CD4-positive, alpha-beta memory T cell (primary cell): ENCODE results near the gene SLC12A4. TPM values are rescaled to one million over a fixed set of nuclear protein-coding genes. Genes with fewer than 3 reads are reported as not detected.
"Not testable (repeated sequence)": the region's sequence is repeated elsewhere in the genome, so short reads cannot be mapped to it uniquely, and the experiment has no call there.

Experiments
- CTCF ChIA-PET: fragments of 350-600 bp; sonication (Branson Sonifier 250); formaldehyde crosslinking; loops from one replicate; lab custom pipeline; 2021; ENCODE audit warnings: inconsistent platforms; ENCODE audit not compliant: partially characterized antibody; lab: Charles Lee
- POLR2A ChIA-PET: fragments of 350-600 bp; sonication (Branson Sonifier 250); formaldehyde crosslinking; loops from one replicate; lab custom pipeline; 2021; ENCODE audit not compliant: partially characterized antibody; lab: Charles Lee
- DNase-seq, 5 donors: peaks; one replicate each; pipeline versions ENCODE4 v3.0.0 to v3.0.0-alpha.2; 2020 to 2022; ENCODE audit warnings: mixed read lengths in 1 of 5
- H3K27ac ChIP-seq: one replicate; pipeline ENCODE4 v1.7.0; 2013; ENCODE audit warnings: low read depth, low read length
- H3K27me3 ChIP-seq: 2 replicates; pipeline ENCODE4 v1.7.0; 2013; ENCODE audit warnings: mild to moderate bottlenecking, low read length, moderate library complexity; ENCODE audit not compliant: insufficient read depth
- H3K36me3 ChIP-seq: 2 replicates; pipeline ENCODE4 v1.7.0; 2013; ENCODE audit warnings: mild to moderate bottlenecking, low read length, moderate library complexity; ENCODE audit not compliant: insufficient read depth
- H3K4me1 ChIP-seq: 2 replicates; pipeline ENCODE4 v1.7.0; 2013; ENCODE audit warnings: mild to moderate bottlenecking, low read length, moderate library complexity; ENCODE audit not compliant: insufficient read depth
- H3K4me3 ChIP-seq, 2 donors: one replicate each; pipeline ENCODE4 v1.7.0; 2013; ENCODE audit warnings: low read length in 2 of 2, mild to moderate bottlenecking in 1 of 2
- H3K9me3 ChIP-seq, 2 donors: one replicate each; pipeline ENCODE4 v1.7.0; 2013; ENCODE audit warnings: low read length in 2 of 2, control low read depth in 1 of 2; ENCODE audit not compliant: control insufficient read depth in 1 of 2
- H3K27ac Mint-ChIP-seq, 7 donors: one replicate each; pipeline ENCODE4 v1.8.0; 2020 to 2021; ENCODE audit warnings: mixed read lengths in 7 of 7, mild to moderate bottlenecking in 6 of 7, inconsistent platforms in 3 of 7, moderate library complexity in 3 of 7
- H3K27me3 Mint-ChIP-seq, 2 donors: one replicate each; pipeline ENCODE4 v1.8.0; 2020 to 2021; ENCODE audit warnings: mixed read lengths in 2 of 2
- H3K36me3 Mint-ChIP-seq, 2 donors: one replicate each; pipeline ENCODE4 v1.8.0; 2020 to 2021; ENCODE audit warnings: mixed read lengths in 2 of 2, inconsistent platforms in 1 of 2, mild to moderate bottlenecking in 1 of 2
- H3K4me1 Mint-ChIP-seq, 4 donors: one replicate each; pipeline ENCODE4 v1.8.0; 2020 to 2021; ENCODE audit warnings: mixed read lengths in 4 of 4, mild to moderate bottlenecking in 1 of 4
- H3K4me3 Mint-ChIP-seq, 8 donors: one replicate each; pipeline ENCODE4 v1.8.0; 2020 to 2021; ENCODE audit warnings: mixed read lengths in 8 of 8, mild to moderate bottlenecking in 7 of 8, moderate library complexity in 6 of 8, inconsistent platforms in 3 of 8
- H3K9me3 Mint-ChIP-seq, 8 donors: one replicate each; pipeline ENCODE4 v1.8.0; 2020 to 2021; ENCODE audit warnings: mixed read lengths in 8 of 8, mild to moderate bottlenecking in 5 of 8, inconsistent platforms in 3 of 8, moderate library complexity in 1 of 8
- intact Hi-C: fragments of 100-400 bp; cut with micrococcal nuclease; formaldehyde crosslinking; loops from one replicate; pipeline ENCODE4 v1.15.1; 2023
- polyA plus RNA-seq, 2 donors: library from polyadenylated mRNA; unstranded; fragments of 300-500 nt; fragmentation: Illumina TruSeq; gene quantifications; one replicate each; pipeline ENCODE4 v1.2.3, GENCODE V29; 2021
- total RNA-seq, 2 experiments: library from RNA; stranded (reverse); gene quantifications; one replicate each; pipeline ENCODE4 v1.2.3, GENCODE V29; 2021

The SLC12A4 gene
- total and polyA plus RNA-seq, 4 experiments from 2014 or later: 4.0 to 33.5 (median 19.1) TPM

- peaks cover 36 to 81% (median 60%) of the 10 kb centered on the region in 4 donors for H3K4me1 Mint-ChIP-seq
- Histone ChIP-seq H3K4me3 (no peak overlapping the region), H3K9me3 (no peaks in the 10 kb centered on the region), H3K4me1 (peaks cover 77% of the 10 kb centered on the region), H3K36me3 (no peaks in the 10 kb centered on the region), H3K27me3 (no peaks in the 10 kb centered on the region), H3K27ac (no peak overlapping the region)
- no peaks in the 10 kb centered on the region for H3K9me3 Mint-ChIP-seq
- intact Hi-C loops: no loop called here
- CTCF ChIA-PET: interaction anchor here (0.6 to 4.2 kb wide), 5 partner anchors 8 to 44 kb away, joined by 3 to 39 read pairs (median 3); no protein-coding TSS in a partner anchor
- POLR2A ChIA-PET: interaction anchor here (3.7 to 6.2 kb wide), 2 partner anchors 10 to 27 kb away, joined by 26 to 95 read pairs; partner anchors contain the start of genes DDX28 and DUS2
- H3K27ac Mint-ChIP-seq: peak overlapping the region in 4 of 7 donors; percentile 59 to 88 (median 70)
- H3K27me3 Mint-ChIP-seq: no peaks in the 10 kb centered on the region
- peaks cover 0 to 4% of the 10 kb centered on the region in 2 donors for H3K36me3 Mint-ChIP-seq
- peak overlapping the region in 2 of 8 donors; percentile 35 to 43 for H3K4me3 Mint-ChIP-seq
- no peak for DNase-seq
Observed at GRCh38 chr16:67996666-67997065, 28.2 kb upstream of the SLC12A4 start.

- Histone ChIP-seq H3K27ac (no peak overlapping the region), H3K9me3 (no peaks in the 10 kb centered on the region), H3K4me1 (peaks cover 65% of the 10 kb centered on the region), H3K4me3 (no peak overlapping the region), H3K36me3 (no peaks in the 10 kb centered on the region), H3K27me3 (no peaks in the 10 kb centered on the region)
- Mint-ChIP-seq H3K27ac (peak overlapping the region in 6 of 7 donors; percentile 66 to 92 (median 89)), H3K4me1 (peaks cover 32 to 71% (median 53%) of the 10 kb centered on the region in 4 donors), H3K4me3 (peak overlapping the region; percentile 18 to 78 (median 58)), H3K9me3 (no peaks in the 10 kb centered on the region), H3K36me3 (peaks cover 0 to 8% of the 10 kb centered on the region in 2 donors), H3K27me3 (no peaks in the 10 kb centered on the region)
- peak in 1 of 5 donors; percentile 51 for DNase-seq
- POLR2A ChIA-PET: interaction anchor here (2.6 to 6.2 kb wide), 2 partner anchors 10 to 28 kb away, joined by 35 to 95 read pairs; partner anchors contain the start of genes DDX28 and DUS2
- CTCF ChIA-PET: interaction anchor here (1.1 to 2.9 kb wide), 4 partner anchors 10 to 89 kb away, joined by 3 to 45 read pairs (median 28); partner anchors contain the start of gene NFATC3
- intact Hi-C loops: no loop called here
Observed at GRCh38 chr16:67995423-67995822, 27.0 kb upstream of the SLC12A4 start.

GRCh38 chr16:67994040-67994408, 25.6 kb upstream of the SLC12A4 start:
- intact Hi-C loops, H3K36me3 ChIP-seq, H3K27me3 Mint-ChIP-seq, H3K9me3 ChIP-seq, H3K27me3 ChIP-seq, H3K9me3 Mint-ChIP-seq, DNase-seq: not testable (repeated sequence)
- Histone ChIP-seq H3K4me1 (peaks cover 51% of the 10 kb centered on the region), H3K27ac (peak overlapping the region; percentile 73), H3K4me3 (peak overlapping the region in 1 of 2 donors; percentile 70)
- peaks cover 0 to 11% of the 10 kb centered on the region in 2 donors for H3K36me3 Mint-ChIP-seq
- ChIA-PET POLR2A (interaction anchor here (0.7 to 3.3 kb wide), 8 partner anchors 8 to 91 kb away, joined by 3 to 35 read pairs (median 4); partner anchors contain the start of genes DDX28, DUS2 and NFATC3), CTCF (interaction anchor here (0.6 to 2.9 kb wide), 18 partner anchors 10 to 473 kb away, joined by 3 to 45 read pairs (median 5); partner anchors contain the start of genes DDX28, DUS2 and NFATC3)
- H3K27ac Mint-ChIP-seq: peak overlapping the region; percentile 95 to 98 (median 96)
- peak overlapping the region; percentile 85 to 92 (median 88) for H3K4me3 Mint-ChIP-seq
- H3K4me1 Mint-ChIP-seq: peaks cover 20 to 58% (median 41%) of the 10 kb centered on the region in 4 donors

- no peaks in the 10 kb centered on the region for H3K27me3 Mint-ChIP-seq
- H3K9me3 Mint-ChIP-seq: no peaks in the 10 kb centered on the region
- Histone ChIP-seq H3K9me3 (no peaks in the 10 kb centered on the region), H3K27me3 (no peaks in the 10 kb centered on the region), H3K4me3 (peak overlapping the region; percentile 17 to 70), H3K36me3 (no peaks in the 10 kb centered on the region), H3K27ac (peak overlapping the region; percentile 73), H3K4me1 (peaks cover 45% of the 10 kb centered on the region)
- CTCF ChIA-PET: interaction anchor here (0.6 to 2.9 kb wide), 19 partner anchors 9 to 472 kb away, joined by 3 to 45 read pairs (median 5); partner anchors contain the start of genes DDX28, DUS2 and NFATC3
- H3K4me3 Mint-ChIP-seq: peak overlapping the region; percentile 85 to 92 (median 88)
- DNase-seq: peak; percentile 81 to 83 (median 81)
- POLR2A ChIA-PET: interaction anchor here (0.7 to 3.3 kb wide), 9 partner anchors 9 to 92 kb away, joined by 3 to 35 read pairs (median 4); partner anchors contain the start of genes DDX28, DUS2 and NFATC3
- peak overlapping the region; percentile 95 to 98 (median 96) for H3K27ac Mint-ChIP-seq
- H3K4me1 Mint-ChIP-seq: peaks cover 16 to 53% (median 35%) of the 10 kb centered on the region in 4 donors
- intact Hi-C loops: loop anchor here (1.0 to 2.0 kb wide), 7 partner anchors 13 to 236 kb away; partner anchors contain the start of genes DDX28, DUS2 and PSMB10
- H3K36me3 Mint-ChIP-seq: peaks cover 0 to 11% of the 10 kb centered on the region in 2 donors
Observed at GRCh38 chr16:67993207-67994039, 25.0 kb upstream of the SLC12A4 start.

- ChIA-PET POLR2A (interaction anchor here (0.8 to 3.3 kb wide), 9 partner anchors 11 to 93 kb away, joined by 3 to 20 read pairs (median 4); partner anchors contain the start of genes DDX28, DUS2, NFATC3 and PSMB10), CTCF (interaction anchor here (0.7 to 4.8 kb wide), 9 partner anchors 10 to 47 kb away, joined by 3 to 54 read pairs (median 6); partner anchors contain the start of gene DUS2)
- DNase-seq: no peak
- Mint-ChIP-seq H3K4me3 (peak overlapping the region in 5 of 8 donors; percentile 6 to 89 (median 55)), H3K4me1 (peaks cover 16 to 51% (median 33%) of the 10 kb centered on the region in 4 donors), H3K36me3 (peaks cover 0 to 11% of the 10 kb centered on the region in 2 donors), H3K27me3 (no peaks in the 10 kb centered on the region), H3K27ac (peak overlapping the region in 6 of 7 donors; percentile 43 to 96 (median 86)), H3K9me3 (no peaks in the 10 kb centered on the region)
- peak overlapping the region; percentile 73 for H3K27ac ChIP-seq
- H3K4me1 ChIP-seq: peaks cover 40% of the 10 kb centered on the region
- no peaks in the 10 kb centered on the region for H3K36me3 ChIP-seq
- H3K27me3 ChIP-seq: no peaks in the 10 kb centered on the region
- H3K9me3 ChIP-seq: no peaks in the 10 kb centered on the region
- intact Hi-C loops: loop anchor here (1.0 to 2.0 kb wide), 7 partner anchors 14 to 237 kb away; partner anchors contain the start of genes DDX28, DUS2 and PSMB10
- H3K4me3 ChIP-seq: peak overlapping the region in 1 of 2 donors; percentile 70
Observed at GRCh38 chr16:67992661-67993206, 24.3 kb upstream of the SLC12A4 start.

GRCh38 chr16:67990018-67990386, 21.6 kb upstream of the SLC12A4 start:
- intact Hi-C loops: no loop called here
- Mint-ChIP-seq H3K4me3 (no peak overlapping the region), H3K4me1 (peaks cover 8 to 31% (median 20%) of the 10 kb centered on the region in 4 donors), H3K27me3 (no peaks in the 10 kb centered on the region), H3K36me3 (peaks cover 0 to 10% of the 10 kb centered on the region in 2 donors), H3K27ac (peak overlapping the region in 6 of 7 donors; percentile 10 to 74 (median 56)), H3K9me3 (no peaks in the 10 kb centered on the region)
- Histone ChIP-seq H3K27me3 (no peaks in the 10 kb centered on the region), H3K36me3 (no peaks in the 10 kb centered on the region), H3K4me1 (peaks cover 26% of the 10 kb centered on the region), H3K9me3 (no peaks in the 10 kb centered on the region), H3K4me3 (no peak overlapping the region), H3K27ac (no peak overlapping the region)
- DNase-seq: no peak
- POLR2A ChIA-PET: interaction anchor here (0.6 to 4.3 kb wide), 4 partner anchors 9 to 313 kb away, joined by 3 to 24 read pairs (median 12); partner anchors contain the start of genes DPEP2 and PSMB10
- CTCF ChIA-PET: interaction anchor here (0.9 to 4.8 kb wide), 3 partner anchors 9 to 106 kb away, joined by 3 to 54 read pairs (median 3); partner anchors contain the start of gene DPEP2
